K562 treated with DMSO at 1 percent for 24 hours (cell line): ENCODE data around the gene CST5. TPM values are rescaled to one million over a fixed set of nuclear protein-coding genes. Genes with fewer than 3 reads are reported as not detected.

Experiments used
- total RNA-seq: library from RNA; unstranded; fragments of 300-600 nt; gene quantifications from 2 replicates; pipeline ENCODE4 v1.2.3, GENCODE V29; 2022; ENCODE audit warnings: low read depth; ENCODE audit not compliant: insufficient read depth

Gene CST5
- not detected in 2 replicates for total RNA-seq

GRCh38 chr20:23879328-23879798 is at the start of gene CST5:
Gene CST5, minus strand, starts transcription at chr20:23879748. Its CDS starts 72 bp downstream, at chr20:23879676.

GRCh38 chr20:23826541-23827021 is 53.0 kb downstream of the CST5 start, which contains the start of gene CST2:
Gene CST2, minus strand, starts transcription at chr20:23826729. Its CDS starts 69 bp downstream, at chr20:23826660.

Other genes starting within 250 kb of the CST5 start
- gene CST3, start 241.8 kb downstream of the CST5 start, total RNA-seq = 502 and 531 TPM in 2 replicates
- not detected in 2 replicates for gene CST4, start 190.7 kb downstream of the CST5 start, total RNA-seq
- gene CST1, start 128.8 kb downstream of the CST5 start, total RNA-seq = not detected in 2 replicates
- not detected in 2 replicates for gene CST2, start 53.0 kb downstream of the CST5 start, total RNA-seq
- gene GGTLC1, start 109.0 kb upstream of the CST5 start, total RNA-seq = not detected in 2 replicates